GM21528 (cell line): ENCODE data around the gene TMSB10.
A peak's percentile ranks its signal among the peaks of the same experiment; 100 is the strongest.

ENCODE experiments used
- ATAC-seq: cut with Tn5 transposase; IDR thresholded peaks from one replicate; pipeline ENCODE4 v1.9.1; 2021; ENCODE audit warnings: mild to moderate bottlenecking, moderate library complexity; ENCODE audit not compliant: unreplicated experiment, low FRiP score

TMSB10 gene

DNA sequence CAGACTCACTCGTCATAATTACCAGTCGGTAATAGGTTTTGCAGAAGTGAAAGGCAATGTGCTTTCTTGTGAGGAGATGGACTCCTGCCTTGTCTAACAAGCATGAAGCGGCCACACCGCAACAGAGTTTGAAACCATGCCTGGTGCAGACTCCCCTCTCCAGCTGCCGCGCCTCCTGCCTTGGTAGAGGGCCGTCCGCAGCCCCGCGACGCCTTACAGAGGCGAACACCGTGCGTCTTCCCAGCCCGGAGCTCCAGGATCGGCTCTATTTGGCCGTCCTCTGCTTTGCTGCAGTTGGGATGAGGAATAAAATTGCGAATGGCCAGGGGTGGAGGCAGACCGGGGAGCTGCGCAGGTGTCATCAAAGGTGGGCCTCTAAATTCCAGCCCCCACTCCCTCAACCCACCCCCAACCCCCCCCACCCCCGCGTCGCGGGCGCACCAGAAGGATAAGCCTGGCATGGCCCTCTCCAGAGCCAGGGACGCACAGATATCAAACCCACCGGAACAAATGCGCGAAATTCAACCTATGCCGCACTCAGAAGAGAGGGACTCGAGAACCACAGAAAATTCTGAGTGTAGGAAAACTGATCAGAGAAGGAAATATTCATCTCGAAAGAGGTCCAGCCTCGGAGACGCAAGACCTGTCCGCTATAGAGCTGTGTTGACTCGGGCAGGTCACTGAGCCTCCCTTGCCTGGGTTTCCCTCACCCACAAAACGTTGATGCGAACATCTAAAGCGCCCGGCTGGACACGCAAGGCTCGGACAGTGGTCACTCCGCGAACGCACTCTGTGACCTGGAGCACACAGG lies 25.7 kb upstream of the TMSB10 start:
- ATAC-seq, result peak; percentile 52

- no peak for ATAC-seq
These were observed 25.1 kb upstream of the TMSB10 start for GRCh38 chr2:84880395-84880644.

- ATAC-seq, result peak; percentile 29
These were observed 24.6 kb upstream of the TMSB10 start, which contains the start of gene TRABD2A for GRCh38 chr2:84880645-84881521. Gene TRABD2A (minus strand): TSS chr2:84881084. CDS start chr2:84881039, 45 bp downstream.

DNA sequence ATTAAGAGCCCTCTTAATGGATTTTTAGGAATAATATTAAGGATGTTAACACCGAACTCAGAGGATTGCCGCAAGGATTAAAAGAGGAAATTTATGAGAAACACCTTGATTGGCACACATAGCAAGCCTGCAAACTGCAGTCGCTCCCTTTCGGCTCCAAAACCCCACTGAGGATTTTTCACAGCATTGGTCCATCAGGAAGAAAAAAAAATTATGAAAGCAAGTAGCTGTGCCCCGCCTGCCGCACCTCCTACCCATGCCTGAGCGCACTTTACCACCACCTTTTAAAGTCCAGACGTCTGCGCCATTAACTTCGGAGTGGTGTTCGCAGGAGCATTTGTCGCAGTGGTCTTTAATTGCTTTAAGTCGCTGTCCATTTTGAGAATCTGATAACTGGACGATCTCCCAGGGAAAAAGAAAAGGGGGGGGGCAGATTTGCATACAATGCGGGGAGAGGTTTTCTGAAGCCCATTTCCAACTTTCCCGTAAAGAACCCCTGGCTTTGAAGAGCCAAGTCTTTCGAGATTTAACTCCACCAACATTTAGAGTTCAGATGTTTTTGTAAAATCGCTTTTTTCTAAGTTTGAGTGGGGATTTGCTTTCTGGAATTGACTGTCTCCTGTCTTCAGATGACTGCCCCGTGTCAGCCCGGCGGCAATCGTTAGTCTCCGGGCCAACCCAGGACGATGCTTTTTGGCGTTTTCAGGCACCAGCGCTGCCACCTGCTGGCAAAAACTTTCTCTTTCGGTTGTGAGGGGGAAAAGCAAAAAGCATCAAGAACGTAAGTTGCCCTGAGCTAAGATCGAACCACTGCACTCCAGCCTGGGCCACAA lies 23.7 kb upstream of the TMSB10 start:
- peak; percentile 70 for ATAC-seq

GRCh38 chr2:84882414-84882738 lies 23.1 kb upstream of the TMSB10 start:
- ATAC-seq, result no peak

DNA sequence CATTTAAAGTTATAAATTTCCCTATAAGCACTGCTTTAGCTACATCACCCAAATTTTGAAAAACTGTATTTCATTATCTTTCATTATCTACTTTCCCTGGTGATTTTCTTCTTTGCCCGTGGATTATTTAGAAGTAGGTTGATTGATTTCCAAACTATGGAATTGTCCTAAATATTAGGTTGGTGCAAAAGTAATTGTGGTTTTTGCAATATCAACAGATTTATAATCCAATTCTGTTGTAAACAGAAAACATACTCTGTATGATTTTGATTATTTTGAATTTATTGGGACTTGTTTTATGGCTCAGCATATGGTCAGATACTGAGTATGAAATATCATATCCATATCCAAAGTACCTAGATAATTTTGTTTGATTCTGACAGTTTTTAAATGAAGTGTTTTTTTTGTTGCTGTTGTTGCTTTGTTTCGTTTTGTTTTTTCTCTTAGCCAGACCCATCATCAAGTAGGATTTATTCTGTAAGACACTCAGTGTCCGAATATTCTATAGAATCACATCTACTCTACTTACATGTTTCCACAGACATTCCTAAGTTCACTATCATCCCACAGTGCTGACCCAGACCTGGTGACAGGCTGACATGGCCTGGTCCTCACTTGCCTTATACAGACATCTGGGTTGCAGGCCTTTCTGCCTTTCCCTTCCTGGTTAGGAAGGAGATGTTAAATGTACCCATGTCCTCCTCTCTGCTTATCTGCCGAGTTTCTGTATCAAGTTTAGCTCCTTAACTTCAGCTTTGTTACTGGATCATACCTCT lies 22.5 kb upstream of the TMSB10 start:
- no peak for ATAC-seq

DNA sequence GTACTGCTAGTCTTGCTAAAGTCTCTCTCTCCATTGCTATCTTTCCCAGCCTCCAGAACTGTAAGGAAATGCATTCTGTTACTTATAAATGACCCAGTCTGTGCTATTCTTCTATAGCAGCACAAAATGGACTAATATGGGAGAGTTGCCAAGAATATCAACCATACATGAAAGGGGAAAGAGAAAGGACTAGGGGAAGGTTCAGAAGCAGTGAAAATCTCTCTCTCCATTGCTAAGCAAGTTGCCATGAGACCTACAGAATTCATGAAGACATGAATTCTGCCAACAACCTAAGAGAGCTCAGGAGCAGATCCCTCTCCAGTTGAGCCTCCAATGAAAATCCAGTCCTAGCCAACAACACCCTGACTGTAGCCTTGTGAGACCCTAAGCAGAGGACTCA lies 21.0 kb upstream of the TMSB10 start:
- ATAC-seq, result no peak

DNA sequence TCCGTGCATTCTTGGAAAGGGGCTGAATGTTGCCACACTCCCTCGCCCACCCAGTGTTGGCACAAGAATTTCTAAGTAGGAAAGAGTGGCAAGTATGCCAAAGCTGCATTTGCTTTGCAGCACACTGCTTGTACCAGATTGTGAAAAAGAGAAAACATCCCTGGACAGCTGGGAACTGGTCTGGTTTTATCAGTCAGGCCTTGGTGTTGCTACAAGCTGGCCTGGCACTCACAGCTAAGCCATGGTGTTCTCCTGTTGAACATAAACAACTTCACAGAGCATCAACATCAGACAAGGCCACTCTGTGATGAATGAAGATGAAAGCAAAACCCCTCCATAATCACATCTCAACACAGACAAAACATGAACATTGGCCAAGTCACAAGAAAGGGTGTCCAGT lies 20.3 kb upstream of the TMSB10 start:
- no peak for ATAC-seq

DNA sequence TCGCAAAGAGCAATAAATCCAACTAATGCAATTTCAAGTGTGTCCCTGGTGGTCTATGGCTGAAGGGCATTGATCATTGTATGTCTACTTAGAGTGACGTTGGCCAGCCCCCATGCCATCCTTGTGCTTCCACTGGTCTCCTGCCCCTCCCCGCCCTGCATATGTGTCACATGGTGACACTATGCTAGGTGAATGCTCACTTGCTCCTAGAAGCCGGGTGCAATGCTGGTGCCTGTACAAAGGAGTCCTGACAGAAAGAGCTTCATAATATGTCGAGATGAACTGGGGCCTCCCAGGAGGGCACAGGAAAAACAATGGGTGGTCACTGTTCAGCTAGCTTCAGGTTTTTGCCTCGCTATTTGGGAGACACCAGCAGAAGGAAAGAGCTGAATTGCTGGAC lies 18.7 kb upstream of the TMSB10 start:
- no peak for ATAC-seq

- peak; percentile 95 for ATAC-seq
These were observed 16.8 kb upstream of the TMSB10 start for GRCh38 chr2:84888401-84889276.

- ATAC-seq, result peak; percentile 4
These were observed 16.1 kb upstream of the TMSB10 start for GRCh38 chr2:84889332-84889731.

GRCh38 chr2:84891355-84892010 lies 14.0 kb upstream of the TMSB10 start:
- no peak for ATAC-seq

DNA sequence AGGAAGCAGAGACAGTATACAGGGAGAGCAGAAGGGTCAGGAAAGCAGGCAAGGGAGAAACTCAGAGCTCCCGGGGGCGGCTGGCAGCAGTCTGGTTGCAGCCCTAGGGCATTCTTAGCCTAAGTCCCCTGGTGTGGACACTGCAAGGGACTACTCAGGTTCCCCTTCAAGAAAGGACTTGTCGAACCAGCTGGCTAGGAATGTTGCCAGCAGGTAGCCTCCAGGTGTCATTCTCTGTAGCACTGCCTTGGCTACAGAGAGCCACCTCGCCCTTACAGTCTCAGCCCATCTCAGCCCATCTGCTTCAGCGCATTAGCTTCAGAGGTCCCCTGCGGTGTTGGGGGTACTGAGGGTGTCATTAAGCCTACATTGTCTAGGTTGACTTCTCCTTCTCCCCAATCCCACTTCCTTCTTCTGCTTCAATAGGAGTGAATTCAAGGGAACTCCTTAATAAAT lies 11.3 kb upstream of the TMSB10 start:
- no peak for ATAC-seq

DNA sequence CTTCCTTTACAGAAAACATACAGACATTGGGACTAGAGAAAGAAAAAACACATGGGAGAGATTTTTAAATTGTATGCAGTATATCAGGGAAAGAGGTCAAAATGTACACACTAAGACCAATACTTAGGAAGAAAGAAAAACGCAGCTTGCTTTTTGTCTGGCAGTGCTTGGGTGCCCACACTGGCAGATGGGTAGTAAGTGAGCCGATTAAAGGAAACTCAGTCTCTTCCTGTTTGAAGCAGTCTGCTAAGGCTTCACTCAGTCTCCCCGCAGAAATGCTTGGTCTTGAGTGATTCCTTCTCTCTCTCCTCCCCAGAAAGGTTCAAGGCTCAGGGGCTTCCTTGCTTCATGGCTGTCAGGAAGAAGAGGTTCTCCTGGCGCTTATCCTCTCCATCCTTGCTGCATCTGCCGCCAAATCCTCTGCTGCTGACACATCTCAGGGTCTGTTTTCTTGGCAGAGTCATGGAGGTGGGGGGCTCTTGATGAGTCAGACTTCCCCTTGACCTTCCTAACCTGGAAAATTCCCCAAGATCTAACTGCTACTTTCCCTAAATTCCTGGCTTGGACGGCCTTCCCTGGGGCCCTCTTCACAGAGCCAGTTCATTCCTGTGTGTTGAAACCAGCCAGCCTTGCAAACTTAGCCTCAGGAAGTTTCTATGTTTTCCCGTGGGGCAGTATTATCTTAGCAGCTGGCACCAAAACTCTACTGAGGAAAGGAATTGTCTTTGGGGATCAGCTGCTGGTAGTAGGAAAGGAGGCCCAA lies 10.5 kb upstream of the TMSB10 start:
- no peak for ATAC-seq

DNA sequence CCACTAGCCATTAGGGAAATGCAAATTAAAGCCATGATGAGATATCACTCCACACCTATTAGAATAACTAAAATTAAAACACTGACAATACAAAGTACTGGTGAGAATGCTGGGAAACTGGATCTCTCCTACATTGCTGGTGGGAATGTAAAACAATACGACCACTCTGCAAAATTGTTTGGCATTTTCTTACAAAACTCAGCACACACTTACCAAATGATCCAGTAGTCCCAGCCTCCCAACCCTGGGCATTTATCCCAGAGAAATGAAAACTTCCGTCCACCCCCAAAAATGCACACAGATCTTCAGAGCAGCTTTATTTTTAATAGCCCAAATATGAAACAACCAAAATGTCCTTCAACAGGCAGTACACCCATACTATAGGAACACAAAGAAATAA lies 8.9 kb upstream of the TMSB10 start:
- ATAC-seq, result no peak

GRCh38 chr2:84897773-84898172 lies 7.7 kb upstream of the TMSB10 start:
- ATAC-seq, result no peak

GRCh38 chr2:84899304-84900204 lies 5.9 kb upstream of the TMSB10 start:
- no peak for ATAC-seq
